PFSK-1 (cell line): ENCODE measurements around the gene LRBA.

Experiments
- FOXP2 ChIP-seq: optimal IDR thresholded peaks from 2 replicates; pipeline ENCODE3; 2011; ENCODE audit warnings: borderline replicate concordance, control low read depth, inconsistent platforms; ENCODE audit not compliant: insufficient read depth; ENCODE audit errors: extremely low read length, extremely low read depth
- POLR2AphosphoS5 ChIP-seq: IDR thresholded peaks from 2 replicates; pipeline ENCODE4 v1.6.1; 2012; ENCODE audit warnings: low read depth, mild to moderate bottlenecking, control low read depth, low read length, moderate library complexity
- SIN3A ChIP-seq: IDR thresholded peaks from 2 replicates; pipeline ENCODE4 v1.6.1; 2012; ENCODE audit warnings: mild to moderate bottlenecking, low read length, moderate library complexity, borderline replicate concordance; ENCODE audit not compliant: insufficient read depth
- TAF1 ChIP-seq: IDR thresholded peaks from 2 replicates; pipeline ENCODE4 v1.6.1; 2012; ENCODE audit warnings: low read length, control low read depth, borderline replicate concordance; ENCODE audit not compliant: insufficient read depth
- TF ChIP-seq, protein P1 (sequence below), 2 experiments: IDR thresholded peaks; 2 replicates each; pipeline versions ENCODE4 v1.6.1 to v1.8.0; 2011 to 2012; ENCODE audit warnings: low read depth in 2 of 2, low read length in 2 of 2, control low read depth in 1 of 2, inconsistent platforms in 1 of 2, mild to moderate bottlenecking in 1 of 2, moderate library complexity in 1 of 2; ENCODE audit not compliant: insufficient read depth in 1 of 2

Gene LRBA

DNA sequence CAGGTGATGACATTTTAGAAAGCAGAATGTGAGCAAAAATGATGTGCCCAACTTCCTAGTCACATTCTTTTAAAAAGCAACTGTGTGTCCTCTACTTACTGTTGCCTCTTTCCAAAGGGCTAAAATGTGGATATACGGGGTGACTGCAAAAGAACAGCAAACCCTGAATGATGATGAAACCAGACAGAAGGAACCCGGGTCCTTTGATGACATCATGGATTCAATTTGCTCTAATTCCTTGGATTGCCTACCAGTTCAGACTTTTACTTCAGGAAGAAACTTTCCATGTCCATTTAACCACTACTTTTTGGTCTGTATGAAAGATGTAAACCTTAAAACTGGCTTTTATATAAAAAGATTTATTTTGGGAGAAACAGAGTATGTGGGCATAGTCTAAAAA lies 624.0 kb downstream of the LRBA start:
- TF ChIP-seq, protein P1, sequence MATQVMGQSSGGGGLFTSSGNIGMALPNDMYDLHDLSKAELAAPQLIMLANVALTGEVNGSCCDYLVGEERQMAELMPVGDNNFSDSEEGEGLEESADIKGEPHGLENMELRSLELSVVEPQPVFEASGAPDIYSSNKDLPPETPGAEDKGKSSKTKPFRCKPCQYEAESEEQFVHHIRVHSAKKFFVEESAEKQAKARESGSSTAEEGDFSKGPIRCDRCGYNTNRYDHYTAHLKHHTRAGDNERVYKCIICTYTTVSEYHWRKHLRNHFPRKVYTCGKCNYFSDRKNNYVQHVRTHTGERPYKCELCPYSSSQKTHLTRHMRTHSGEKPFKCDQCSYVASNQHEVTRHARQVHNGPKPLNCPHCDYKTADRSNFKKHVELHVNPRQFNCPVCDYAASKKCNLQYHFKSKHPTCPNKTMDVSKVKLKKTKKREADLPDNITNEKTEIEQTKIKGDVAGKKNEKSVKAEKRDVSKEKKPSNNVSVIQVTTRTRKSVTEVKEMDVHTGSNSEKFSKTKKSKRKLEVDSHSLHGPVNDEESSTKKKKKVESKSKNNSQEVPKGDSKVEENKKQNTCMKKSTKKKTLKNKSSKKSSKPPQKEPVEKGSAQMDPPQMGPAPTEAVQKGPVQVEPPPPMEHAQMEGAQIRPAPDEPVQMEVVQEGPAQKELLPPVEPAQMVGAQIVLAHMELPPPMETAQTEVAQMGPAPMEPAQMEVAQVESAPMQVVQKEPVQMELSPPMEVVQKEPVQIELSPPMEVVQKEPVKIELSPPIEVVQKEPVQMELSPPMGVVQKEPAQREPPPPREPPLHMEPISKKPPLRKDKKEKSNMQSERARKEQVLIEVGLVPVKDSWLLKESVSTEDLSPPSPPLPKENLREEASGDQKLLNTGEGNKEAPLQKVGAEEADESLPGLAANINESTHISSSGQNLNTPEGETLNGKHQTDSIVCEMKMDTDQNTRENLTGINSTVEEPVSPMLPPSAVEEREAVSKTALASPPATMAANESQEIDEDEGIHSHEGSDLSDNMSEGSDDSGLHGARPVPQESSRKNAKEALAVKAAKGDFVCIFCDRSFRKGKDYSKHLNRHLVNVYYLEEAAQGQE (IDR thresholded peaks at IDR 0.05; ENCODE audit: insufficient read depth in 1 of 2, low read depth in 2 of 2, low read length in 2 of 2): no peak
- TF ChIP-seq POLR2AphosphoS5: no peak

DNA sequence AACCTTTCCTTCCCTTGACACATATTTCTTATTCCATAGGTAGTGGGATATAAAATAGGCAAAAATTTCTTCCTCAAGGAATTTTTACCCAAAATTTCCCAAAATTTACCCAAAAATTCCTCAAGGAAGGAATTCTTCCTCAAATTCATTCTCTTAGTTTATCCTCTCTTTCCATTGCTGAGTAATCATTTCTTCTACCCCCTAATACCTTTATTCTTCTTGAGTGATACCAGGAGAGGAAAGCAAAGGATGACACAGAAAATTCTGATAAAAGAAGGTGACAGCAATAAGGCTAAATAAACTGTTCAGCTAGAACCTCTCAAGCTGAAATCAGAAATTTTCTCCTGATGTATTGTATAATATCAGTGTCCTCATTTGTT lies 624.6 kb downstream of the LRBA start:
- no peak for TF ChIP-seq FOXP2
- TF ChIP-seq, protein P1 (IDR thresholded peaks at IDR 0.05; ENCODE audit: insufficient read depth in 1 of 2, low read depth in 2 of 2, low read length in 2 of 2): no peak
- no peak for TF ChIP-seq SIN3A
- TF ChIP-seq TAF1: no peak
- no peak for TF ChIP-seq POLR2AphosphoS5

DNA sequence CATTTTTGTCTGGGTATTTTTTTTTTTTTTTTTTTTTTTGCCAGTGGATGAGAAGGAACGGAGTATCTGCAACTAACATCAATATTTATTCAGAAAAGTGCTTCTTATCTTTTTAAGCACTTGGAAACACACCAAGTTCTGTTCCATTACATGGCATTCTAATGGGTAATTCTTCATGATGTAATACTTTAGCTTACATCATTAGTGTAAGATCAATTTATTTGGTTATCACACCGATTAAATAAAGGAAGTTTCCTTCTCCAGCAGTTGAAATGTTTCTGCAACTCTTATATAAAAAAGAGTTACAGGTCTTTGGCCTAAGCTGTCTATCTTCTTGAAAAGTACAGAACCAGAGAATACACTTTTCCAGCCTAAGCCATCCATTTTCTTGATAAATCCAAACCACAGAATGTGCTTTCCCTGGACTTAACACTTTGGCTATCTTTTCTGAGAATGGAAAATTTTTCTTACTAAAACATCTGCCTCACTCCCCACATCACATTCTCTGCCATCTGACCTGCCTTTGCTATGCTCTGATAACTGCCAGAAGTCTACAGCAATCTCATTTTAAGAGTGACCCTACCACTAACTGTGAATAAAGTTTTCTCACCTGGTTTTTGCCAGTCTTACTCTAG lies 625.1 kb downstream of the LRBA start:
- TF ChIP-seq, protein P1 (IDR thresholded peaks at IDR 0.05; ENCODE audit: insufficient read depth in 1 of 2, low read depth in 2 of 2, low read length in 2 of 2): no peak
- no peak for TF ChIP-seq FOXP2
- no peak for TF ChIP-seq SIN3A
- TF ChIP-seq POLR2AphosphoS5: no peak
- no peak for TF ChIP-seq TAF1

DNA sequence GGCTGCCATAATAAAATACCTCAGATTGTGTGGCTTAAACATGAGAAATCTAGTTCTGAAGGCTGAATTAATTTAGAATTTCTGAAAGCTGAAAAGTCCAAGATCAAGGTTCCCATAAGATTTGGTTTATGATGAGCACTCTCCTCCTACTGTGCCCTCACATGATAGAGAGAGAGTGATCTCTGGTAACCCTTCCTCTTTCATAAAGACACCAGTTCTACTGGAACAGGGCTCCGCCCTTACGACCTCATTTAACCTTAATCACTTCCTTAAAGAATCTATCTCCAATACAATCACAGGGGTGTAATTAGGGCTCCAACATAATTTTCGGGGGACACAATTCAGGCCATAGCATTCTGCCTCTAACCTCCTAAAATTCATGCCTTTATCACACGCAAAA lies 627.1 kb downstream of the LRBA start:
- TF ChIP-seq, protein P1 (IDR thresholded peaks at IDR 0.05; ENCODE audit: insufficient read depth in 1 of 2, low read depth in 2 of 2, low read length in 2 of 2): no peak
- TF ChIP-seq TAF1: no peak
- no peak for TF ChIP-seq SIN3A
- TF ChIP-seq FOXP2: no peak
- no peak for TF ChIP-seq POLR2AphosphoS5

DNA sequence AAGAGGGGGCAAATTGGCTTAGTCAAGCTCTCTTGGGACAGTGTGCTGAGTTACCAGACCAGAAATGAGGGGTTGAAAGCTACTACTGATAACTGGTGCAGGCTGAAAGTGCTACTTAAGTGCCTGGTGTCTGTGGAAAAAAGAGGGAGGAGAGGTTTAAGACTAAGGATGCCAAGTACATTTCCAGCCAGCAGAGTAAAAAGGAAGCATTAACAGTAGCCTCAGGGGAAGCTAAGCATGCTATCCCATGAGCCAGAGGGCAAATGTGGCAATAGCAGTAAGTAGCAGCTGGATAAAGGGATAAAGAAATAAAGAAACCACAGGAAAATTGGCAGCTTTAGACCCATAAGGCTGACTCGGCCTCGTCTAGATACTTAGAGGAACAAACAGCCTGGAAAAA lies 629.5 kb downstream of the LRBA start:
- TF ChIP-seq FOXP2 (no peak), POLR2AphosphoS5 (no peak), SIN3A (no peak), TAF1 (no peak)
- TF ChIP-seq, protein P1 (IDR thresholded peaks at IDR 0.05; ENCODE audit: insufficient read depth in 1 of 2, low read depth in 2 of 2, low read length in 2 of 2): no peak
